ENCODE measurements around the gene FGFR2.

The FGFR2 gene

DNA sequence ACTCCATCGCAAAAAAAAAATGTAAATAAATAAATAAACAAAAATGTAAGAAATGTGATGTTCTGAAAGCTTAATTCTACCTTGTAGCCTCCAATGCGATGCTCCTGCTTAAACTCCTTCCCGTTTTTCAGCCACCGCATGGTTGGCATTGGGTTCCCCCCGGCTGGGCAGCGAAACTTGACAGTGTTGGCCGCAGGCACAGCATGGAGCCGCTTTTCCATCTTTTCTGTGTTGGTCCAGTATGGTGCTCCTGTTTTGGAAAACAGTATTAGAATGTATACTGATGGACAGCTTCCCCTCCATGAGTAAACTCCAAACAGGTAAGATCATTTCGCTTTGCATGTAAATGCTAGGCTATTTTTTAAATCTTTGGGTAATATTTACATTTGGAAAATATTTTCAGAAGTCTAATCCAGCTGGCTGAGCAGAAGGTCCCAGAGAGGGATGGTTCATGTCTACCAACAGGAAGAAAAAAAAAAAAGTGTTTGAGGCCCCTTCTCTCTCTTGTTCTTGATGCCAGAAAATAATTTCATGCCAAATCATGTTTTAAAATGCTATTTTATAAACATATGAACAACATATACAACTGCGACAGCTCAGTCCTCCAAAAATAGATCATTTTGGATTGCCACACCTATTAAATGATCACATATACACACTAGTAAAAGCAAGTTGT, 46.9 kb downstream of the FGFR2 start:
- DNase-seq, result no peak

- no peak for DNase-seq
These were observed 53.9 kb downstream of the FGFR2 start for GRCh38 chr10:121544301-121544869.

- no peak for DNase-seq
These were observed 54.7 kb downstream of the FGFR2 start for GRCh38 chr10:121543545-121543944.

- DNase-seq, result no peak
These were observed 56.7 kb downstream of the FGFR2 start for GRCh38 chr10:121541450-121542120.

DNA sequence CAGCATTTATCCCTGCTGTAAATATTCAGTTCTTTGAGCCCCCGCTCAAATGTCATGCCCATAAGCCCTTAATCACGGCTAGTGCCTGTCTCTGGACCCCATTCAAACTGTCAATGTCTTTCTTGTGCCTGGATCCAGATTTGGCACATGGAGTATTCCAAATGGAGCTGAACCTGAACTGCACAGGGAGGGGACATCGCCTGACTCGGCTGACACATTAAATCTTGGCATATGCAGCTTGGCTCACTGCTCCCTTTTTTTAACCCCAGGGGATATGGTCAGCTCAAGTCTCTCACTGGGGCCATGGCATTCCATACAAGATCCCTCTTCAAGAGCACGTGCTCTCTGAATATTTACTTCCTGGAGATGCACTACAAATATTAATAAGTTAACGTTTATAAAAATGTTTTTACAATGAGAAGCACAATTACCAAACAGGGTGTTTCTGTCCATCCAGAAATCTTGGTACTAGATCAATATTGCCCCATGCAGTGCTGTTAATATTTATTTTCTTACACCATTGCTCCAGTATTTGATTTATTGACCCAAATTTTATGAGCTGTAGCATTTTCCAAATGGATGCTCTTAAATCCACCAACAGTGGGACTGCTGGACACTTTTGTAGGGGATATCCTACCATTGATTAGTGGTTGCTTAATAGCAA, 57.4 kb downstream of the FGFR2 start:
- no peak for DNase-seq

DNA sequence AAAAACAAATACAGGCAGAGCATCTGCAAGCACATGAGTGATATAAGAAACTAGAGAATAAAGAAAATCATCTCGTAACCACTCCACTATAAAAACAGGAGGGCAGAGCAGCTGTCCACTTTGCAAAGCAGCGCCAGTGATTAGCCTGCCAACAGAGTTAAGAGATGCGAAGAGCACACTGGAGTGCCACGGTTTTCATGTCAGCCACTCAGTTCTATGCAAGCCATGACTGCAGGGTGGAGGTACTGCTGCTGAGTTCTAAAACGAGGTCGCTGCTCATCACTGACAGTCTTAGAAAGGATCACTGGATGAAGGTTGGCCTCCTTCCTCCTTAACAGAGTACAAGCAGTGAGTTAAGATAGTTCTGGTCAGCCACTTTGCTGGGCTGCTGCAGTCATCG, 58.5 kb downstream of the FGFR2 start:
- DNase-seq, result peak; percentile 37

DNA sequence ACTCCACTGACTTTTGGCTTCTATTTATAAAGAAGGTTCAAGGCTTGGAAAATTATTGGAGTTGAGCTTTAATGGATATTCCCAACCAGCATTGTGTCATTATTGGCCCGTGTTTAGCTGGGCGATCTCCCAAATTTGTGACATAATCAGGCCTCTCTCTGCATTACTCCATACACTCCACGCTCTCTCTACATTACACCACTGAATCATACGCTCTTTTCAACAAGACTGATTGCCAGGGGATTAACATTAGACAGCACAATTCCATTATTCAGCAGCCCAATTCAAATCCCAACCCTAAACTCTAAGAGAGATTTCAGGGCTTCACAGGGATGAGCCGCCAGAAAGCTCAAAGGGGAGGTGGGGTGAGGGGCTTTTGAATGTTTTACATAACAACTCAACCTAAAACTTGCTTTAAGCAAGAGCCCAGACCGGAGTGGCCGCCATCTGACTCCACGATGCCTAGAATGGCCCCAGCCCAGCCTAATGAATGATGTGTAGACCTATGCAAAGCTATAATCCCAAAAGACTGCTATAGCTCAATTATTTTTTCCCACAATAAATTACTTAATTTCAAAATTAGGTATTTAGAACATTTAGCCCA, 61.8 kb downstream of the FGFR2 start:
- no peak for DNase-seq

GRCh38 chr10:121535381-121535780, 62.9 kb downstream of the FGFR2 start:
- no peak for DNase-seq

DNA sequence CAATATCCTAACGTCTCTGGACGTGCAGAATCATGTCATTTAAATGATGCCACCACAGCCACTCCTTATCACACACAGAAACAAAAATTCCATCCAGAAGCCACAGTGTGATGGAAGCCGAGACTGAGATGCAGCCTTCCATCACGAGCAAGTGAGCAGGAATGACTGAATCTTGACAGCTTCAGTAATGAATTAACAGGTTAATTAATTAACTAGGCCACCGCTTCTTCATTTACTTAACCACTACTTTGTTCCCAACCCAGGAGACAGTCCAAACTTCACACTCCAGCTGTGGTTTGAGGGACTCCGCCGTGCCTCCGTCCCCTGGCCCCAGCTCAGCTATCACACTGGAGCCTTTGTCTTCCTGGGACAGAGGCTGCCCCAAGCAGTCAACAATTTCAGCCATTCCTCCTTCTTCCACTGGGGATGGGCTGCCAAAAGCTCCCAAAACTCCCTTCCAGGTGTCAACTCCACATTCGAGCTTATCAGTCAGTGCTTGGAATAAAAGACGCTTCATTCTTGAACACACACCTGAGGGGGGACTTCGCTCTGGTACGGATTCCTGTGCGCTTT, 65.9 kb downstream of the FGFR2 start:
- DNase-seq, result no peak

DNA sequence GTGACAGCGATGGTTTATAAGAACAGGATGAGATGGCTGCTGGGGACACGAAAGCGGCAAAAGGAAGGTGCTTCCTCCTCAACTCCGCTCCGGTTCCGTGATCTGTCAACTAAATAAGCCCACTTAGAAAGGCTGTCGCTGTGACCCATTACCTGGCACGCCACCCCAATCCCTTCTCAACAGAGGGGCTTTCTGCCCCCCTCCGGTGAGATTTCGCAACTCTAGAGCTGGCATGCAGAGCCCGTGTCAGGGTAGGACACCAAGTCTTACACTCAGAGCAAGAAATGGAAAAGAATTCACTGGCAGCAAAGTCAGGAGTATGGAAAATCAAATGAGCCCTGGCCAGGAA, 66.4 kb downstream of the FGFR2 start:
- DNase-seq, result no peak

DNA sequence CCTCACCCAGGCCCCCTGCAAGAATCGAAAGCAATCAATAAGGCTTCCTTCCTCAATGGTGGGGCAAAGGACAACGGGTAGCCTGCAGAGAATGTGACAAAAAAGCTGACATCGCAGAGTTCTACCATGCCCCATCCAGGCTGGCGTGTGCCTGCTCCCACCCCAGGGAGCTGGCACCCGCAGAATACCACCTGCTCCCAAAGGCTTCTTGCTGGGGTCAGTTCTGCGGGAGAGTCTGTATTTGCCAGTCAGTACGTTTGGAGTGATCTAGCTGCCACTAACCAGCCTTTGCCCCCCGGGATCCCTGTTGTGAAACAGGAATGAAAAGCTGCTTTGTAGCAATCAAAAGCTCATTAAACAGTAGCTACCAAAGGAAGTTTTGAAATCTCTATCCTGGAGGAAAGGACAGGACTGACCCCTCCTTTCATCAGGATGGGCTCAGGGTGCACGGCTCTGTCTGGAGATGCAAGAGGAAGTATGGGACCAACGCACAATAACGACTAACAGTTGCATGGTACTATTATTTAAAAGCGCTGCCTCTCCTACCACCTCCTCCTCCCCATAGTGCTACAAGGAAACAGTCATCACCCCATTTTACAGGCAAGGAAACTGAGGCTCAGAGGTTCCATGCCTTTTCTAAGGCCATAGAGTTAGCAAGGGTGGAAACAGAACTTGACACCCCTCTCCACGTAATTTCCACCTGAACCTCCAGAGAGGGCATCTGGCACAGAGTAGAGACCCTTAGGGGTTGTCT, 67.0 kb downstream of the FGFR2 start:
- no peak for DNase-seq

- no peak for DNase-seq
These were observed 67.7 kb downstream of the FGFR2 start for GRCh38 chr10:121530481-121531075.

DNA sequence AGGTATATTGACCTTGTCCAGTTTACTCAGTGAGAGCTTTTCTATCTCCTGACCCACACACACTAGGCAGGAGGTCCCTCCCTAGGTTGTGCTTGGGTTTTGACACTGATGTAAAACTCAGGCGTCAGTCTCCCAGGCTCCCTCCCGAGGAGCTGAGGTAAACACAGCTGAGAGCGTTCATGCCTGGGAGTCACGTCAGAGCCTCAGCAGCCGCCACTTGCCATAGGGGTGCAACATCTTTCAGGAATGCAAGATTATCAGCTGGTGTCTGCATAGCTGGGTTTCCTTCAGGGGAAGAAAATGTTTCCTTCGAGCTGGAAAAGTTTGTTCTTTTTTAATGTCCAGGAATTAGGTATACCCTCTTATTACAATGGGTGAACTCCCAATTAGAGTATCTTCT, 70.6 kb downstream of the FGFR2 start:
- DNase-seq, result peak; percentile 43

DNA sequence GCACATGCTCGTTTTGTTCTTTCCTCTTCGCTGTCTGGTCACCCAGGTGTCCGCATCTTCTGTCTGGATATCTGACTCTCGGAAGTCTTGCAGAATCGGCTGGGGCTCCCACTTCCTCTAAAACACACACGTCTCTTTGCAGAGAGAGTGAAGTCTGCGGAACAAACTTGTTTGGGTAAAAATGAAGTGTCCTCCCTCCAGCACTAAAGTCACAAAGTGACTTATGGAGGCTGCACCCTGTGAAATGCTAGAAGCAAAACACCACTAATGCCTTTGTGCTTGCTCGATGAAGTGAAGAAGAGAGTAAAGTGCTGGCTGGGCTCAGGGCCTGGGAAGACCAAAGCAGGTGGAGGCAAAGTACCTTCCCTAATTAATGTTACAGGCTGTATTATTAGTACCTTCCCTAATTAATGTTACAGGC, 71.4 kb downstream of the FGFR2 start:
- DNase-seq, result peak; percentile 36

DNA sequence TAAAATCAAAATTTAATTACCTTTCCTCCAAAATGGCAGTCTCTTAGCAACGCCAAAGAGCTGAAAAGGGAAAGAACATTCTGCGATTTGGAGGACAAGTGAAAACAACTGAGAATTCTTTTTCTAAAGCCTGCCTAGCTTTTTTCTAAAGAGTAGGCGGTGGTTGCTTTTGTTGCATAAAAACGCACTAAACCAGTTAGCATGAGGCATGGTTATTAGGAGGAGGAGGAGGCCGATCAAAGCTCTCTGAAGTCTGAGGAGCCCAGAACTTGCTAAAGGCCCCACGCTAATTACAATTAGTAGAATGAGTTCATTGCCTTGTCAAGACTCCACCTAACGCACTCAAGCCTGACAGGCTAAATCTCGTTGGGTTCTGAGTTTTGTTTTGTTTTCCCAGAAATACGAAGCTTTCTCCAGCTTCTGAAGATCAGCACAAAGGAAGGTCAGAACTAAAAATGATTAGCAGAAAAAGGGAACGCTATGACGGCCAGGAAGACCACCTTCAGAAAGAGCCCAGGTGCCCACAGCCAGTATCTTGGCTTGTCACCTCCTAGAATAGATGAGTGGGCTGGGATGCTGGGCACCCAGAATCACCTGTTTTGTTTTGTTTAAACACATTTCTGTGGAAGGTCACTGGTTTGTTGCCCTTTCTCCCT, 72.0 kb downstream of the FGFR2 start:
- no peak for DNase-seq

DNA sequence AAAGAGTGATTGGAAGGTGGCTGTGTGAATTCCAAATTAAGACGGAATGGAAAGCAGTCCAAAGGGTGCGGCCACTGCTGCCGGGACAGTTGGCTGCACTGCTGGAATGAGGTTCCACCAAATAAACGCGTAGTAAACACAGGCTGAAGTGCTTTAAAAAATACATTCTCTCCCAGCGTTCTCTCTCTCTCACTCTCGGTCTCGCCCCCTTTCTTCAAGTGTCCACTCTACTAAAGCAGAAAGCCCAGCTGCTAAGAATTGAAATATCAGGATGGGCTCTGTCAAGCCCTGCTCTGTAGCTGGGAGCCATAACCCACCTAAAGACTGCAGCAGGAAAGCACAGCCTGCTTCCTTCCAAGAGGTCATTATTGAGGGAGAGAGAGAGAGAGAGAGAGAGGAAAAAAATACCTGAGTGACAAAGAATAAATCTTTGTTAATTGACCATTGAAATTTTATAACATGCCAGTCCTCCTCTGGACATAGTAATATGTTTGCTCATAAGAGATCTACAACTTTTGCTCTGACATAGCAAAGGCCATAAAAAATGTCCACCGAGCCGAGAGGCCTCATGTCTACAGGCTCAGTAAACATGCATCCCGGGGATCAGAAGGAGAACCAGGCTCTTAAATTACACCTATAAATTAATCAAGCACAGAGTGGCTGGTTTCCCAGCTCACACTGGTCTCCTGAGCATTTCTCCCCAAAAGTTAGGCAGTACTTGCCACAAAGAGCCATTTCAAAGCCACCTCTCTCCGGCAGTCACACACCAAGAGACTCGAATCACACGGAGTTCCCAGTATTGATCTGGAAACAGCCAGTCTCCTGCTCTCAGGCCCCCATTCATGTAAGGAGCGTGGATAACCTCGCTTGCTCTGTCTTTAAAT, 72.8 kb downstream of the FGFR2 start:
- DNase-seq, result peak; percentile 56

DNA sequence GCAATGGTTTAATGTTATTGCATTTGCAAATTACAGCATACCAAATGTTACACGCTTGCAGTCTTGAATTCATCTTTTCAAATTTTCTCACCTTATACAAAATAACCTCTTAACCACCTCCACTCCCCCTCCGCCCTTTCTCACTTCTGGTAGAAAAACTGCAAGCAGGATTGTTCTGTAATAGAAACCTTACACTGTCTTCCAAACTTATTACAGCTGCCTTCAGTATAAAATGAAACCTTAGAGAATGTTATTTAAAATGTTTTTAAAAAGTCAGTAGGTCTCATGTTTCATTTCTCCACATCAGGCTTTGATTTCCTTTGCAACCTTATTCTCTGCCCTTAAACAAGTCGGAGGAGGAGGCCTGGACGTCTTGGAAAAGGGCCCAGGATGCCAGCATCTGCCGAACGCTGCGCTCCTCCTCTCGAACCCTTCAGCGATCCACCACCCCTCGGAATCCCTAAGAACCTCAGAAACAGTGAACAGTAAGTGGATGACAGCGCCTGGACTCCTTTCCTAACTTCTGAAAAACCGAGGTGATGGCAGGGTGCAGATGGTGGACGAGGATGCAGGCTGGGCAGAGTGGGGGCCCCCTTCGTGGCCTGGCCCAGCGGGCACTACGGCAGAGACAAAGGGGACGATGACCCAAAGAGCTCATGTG, 74.0 kb downstream of the FGFR2 start:
- no peak for DNase-seq

DNA sequence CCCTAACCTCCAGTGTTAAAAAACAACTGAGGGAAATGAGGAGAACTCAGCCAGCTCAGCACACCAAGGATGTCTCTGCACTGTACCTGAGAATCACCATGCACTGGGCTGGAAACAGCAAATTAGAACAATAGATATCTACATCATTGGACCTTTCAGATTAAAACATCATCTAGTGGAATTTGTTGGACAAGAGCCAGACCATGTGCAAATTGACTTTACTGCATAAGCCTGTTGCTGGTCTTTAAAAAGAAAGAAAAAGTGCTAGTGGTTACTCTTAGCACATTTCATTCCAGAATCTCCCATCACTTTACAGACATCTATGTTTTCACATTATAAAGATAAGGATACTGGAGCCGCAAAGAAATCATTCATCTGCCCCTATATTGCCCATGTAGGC, 75.4 kb downstream of the FGFR2 start:
- DNase-seq, result no peak

DNA sequence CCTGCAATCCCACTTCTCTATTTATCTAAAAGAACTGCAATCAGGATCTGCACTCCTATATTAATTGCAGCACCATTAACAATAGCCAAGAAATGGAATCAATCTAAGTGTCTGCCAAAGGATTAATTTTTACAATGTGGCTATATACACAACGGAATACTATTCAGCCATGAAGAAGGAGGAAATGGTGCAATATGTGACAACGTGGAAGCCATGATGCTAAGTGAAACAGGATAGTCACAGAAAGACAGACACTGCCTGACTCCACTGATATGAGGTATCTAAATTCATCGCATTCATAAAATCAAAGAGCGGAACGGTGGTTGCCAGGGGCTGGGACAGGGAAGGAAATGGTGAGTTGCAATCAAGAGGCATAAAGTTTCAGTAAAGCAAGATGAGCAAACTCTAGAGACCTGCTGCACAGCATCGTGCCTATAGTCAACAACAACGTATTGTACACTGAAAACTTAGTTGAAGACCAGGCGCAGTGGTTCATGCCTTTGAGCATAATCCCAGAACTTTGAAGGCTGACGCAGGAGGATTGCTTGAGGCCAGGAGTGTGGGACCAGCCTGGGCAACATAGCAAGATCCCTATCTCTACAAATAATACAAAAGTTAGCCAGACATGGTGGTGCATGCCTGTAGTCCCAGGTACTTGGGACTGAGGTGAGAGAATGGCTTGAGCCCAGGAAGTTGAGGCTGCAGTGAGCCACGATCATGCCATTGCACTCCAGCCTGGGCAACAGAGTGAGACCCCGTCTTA, 76.3 kb downstream of the FGFR2 start:
- no peak for DNase-seq

Measured in NCI-H510A treated with DMSO at 0.1 percent for 48 hours (cell line).